Measurements from ENCODE around the gene LGR4. TPM values are rescaled to one million over a fixed set of nuclear protein-coding genes. Genes with fewer than 3 reads are reported as not detected.

The LGR4 gene
- total and polyA plus RNA-seq, 8 donors = 23.4 to 73.0 (median 54.5) TPM

DNA sequence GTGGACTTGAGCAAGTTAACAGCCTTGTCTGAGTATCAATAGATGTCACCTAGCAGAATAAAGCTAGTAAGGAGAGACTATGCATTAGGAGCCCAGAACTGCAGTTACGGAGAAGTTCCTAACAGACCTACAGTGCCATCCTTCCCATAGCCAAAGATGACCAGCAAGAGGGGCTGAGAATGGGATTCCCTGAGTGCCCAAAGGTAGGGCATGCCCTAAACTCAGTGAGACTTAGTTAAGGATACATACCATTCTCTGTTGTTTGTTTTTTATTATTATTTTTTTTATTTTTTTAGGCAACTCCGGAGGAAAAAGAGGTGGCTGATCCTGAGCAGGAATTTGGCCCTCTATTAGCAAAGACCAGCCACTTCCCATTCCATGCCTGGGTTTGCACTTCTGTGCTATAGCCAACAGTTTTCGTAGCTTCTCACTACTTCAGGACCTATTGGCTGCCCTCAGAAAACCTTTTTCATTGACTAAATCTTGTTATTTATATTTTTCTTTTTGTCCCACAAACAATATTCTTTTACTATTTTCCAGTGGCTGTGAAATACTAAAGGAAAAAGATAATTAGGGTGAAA lies 76.2 kb downstream of the LGR4 start:
- no peaks in the 10 kb centered on the region for H3K27me3 ChIP-seq
- ATAC-seq = peak in 1 of 4 donors; percentile 5
- H3K4me1 ChIP-seq = peaks cover 59 to 71% (median 67%) of the 10 kb centered on the region in 3 donors
- H3K36me3 ChIP-seq = no peaks in the 10 kb centered on the region
- FAIRE-seq = no peak
- no peak for DNase-seq
- WGBS, 2 donors = 14 to 23% methylated on average over 3 of the region's 3 CpGs
- H3K27ac ChIP-seq = peak overlapping the region; percentile 1 to 81 (median 63)
- H3K9me3 ChIP-seq = no peaks in the 10 kb centered on the region
- TF ChIP-seq, protein P1, sequence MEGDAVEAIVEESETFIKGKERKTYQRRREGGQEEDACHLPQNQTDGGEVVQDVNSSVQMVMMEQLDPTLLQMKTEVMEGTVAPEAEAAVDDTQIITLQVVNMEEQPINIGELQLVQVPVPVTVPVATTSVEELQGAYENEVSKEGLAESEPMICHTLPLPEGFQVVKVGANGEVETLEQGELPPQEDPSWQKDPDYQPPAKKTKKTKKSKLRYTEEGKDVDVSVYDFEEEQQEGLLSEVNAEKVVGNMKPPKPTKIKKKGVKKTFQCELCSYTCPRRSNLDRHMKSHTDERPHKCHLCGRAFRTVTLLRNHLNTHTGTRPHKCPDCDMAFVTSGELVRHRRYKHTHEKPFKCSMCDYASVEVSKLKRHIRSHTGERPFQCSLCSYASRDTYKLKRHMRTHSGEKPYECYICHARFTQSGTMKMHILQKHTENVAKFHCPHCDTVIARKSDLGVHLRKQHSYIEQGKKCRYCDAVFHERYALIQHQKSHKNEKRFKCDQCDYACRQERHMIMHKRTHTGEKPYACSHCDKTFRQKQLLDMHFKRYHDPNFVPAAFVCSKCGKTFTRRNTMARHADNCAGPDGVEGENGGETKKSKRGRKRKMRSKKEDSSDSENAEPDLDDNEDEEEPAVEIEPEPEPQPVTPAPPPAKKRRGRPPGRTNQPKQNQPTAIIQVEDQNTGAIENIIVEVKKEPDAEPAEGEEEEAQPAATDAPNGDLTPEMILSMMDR (IDR thresholded peaks at IDR 0.05) = no peak
- intact Hi-C loops (cut with DNase I) = no loop called here
- peak overlapping the region in 1 of 4 donors; percentile 17 for H3K4me3 ChIP-seq

- H3K4me1 ChIP-seq = peaks cover 60 to 67% (median 67%) of the 10 kb centered on the region in 3 donors
- 10 to 15% methylated on average over 7 of the region's 7 CpGs for whole genome bisulfite sequencing, 2 donors
- H3K27ac ChIP-seq = peak overlapping the region; percentile 1 to 81 (median 63)
Measured at GRCh38 chr11:27395556-27396258, 76.9 kb downstream of the LGR4 start.

GRCh38 chr11:27394781-27395228 lies 77.8 kb downstream of the LGR4 start:
- Histone ChIP-seq H3K4me1 (peaks cover 64 to 74% (median 67%) of the 10 kb centered on the region in 3 donors), H3K4me3 (no peak overlapping the region), H3K9me3 (no peaks in the 10 kb centered on the region), H3K36me3 (no peaks in the 10 kb centered on the region), H3K27me3 (no peaks in the 10 kb centered on the region), H3K27ac (peak overlapping the region; percentile 1 to 81 (median 63))
- intact Hi-C loops (cut with DNase I) = no loop called here
- DNase-seq (no peak), ATAC-seq (no peak), FAIRE-seq (no peak)
- 76 to 78% methylated on average over 4 of the region's 4 CpGs for WGBS, 2 donors
- TF ChIP-seq, protein P1 (IDR thresholded peaks at IDR 0.05) = no peak

More at GRCh38 chr11:27395556-27396258, 76.9 kb downstream of the LGR4 start:
- no peaks in the 10 kb centered on the region for H3K9me3 ChIP-seq
- peak overlapping the region in 1 of 4 donors; percentile 17 for H3K4me3 ChIP-seq
- DNase-seq (peak in 3 of 6 donors; percentile 32 to 43 (median 42)), ATAC-seq (peak; percentile 76 to 89 (median 86)), FAIRE-seq (peak; percentile 94)
- intact Hi-C loops (cut with DNase I) = no loop called here
- no peaks in the 10 kb centered on the region for H3K36me3 ChIP-seq
- TF ChIP-seq, protein P1 (IDR thresholded peaks at IDR 0.05) = no peak
- no peaks in the 10 kb centered on the region for H3K27me3 ChIP-seq

- H3K9me3 ChIP-seq = no peaks in the 10 kb centered on the region
- ATAC-seq (peak in 3 of 4 donors; percentile 12 to 61 (median 57)), FAIRE-seq (no peak), DNase-seq (no peak)
- no peak overlapping the region for H3K4me3 ChIP-seq
- TF ChIP-seq, protein P1 (IDR thresholded peaks at IDR 0.05) = no peak
- H3K4me1 ChIP-seq = peaks cover 68 to 78% (median 69%) of the 10 kb centered on the region in 3 donors
- intact Hi-C loops (cut with DNase I) = no loop called here
- no peaks in the 10 kb centered on the region for H3K27me3 ChIP-seq
- peak overlapping the region in 3 of 4 donors; percentile 6 to 70 (median 57) for H3K27ac ChIP-seq
- 38 to 41% methylated on average over 4 of the region's 4 CpGs for WGBS, 2 donors
- no peaks in the 10 kb centered on the region for H3K36me3 ChIP-seq
Measured at GRCh38 chr11:27392278-27393114, 80.1 kb downstream of the LGR4 start.

Data from pancreas (tissue), 10 donors.